ENCODE results near the gene ZNF827.

DNA sequence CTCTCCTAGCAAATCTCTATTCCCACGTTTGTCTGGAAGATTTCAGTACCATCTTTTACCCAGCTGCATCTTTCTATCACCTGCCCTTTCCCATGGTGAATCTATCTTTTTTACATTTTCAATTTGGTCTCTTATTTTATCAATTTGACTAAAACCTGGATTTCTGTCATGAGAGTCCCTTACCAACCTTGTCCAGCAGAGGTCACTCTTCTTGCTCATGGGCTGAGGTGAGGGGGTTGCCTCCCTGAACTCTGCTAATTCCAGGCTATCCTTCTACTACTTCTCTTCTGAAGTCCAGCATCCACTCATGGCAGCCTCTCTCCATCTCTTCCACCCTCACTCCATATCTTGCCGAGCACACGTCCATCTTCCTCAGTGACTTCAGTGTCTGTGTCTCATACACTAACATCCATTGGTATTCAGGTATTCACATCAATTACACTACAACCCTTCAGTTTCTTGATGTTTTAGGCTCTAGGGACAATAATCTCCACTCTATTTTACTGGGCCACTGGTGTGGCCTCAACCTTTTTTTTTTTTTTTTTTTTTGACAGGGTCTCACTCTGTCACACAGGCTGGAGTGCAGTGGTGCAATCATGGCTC, 17.8 kb upstream of the ZNF827 start:
- TF ChIP-seq HDAC2 (CRISPR knock-in tag; IDR thresholded peaks at IDR 0.05) (no peak), ETV6 (CRISPR knock-in tag; conservative IDR thresholded peaks at IDR 0.05) (no peak), AGO1 (IDR thresholded peaks at IDR 0.05; ENCODE audit: low read depth, low read length, poor library complexity, severe bottlenecking) (no peak), ZNF274 (CRISPR knock-in tag; IDR thresholded peaks at IDR 0.05) (no peak), EZH2 (conservative IDR thresholded peaks at IDR 0.05; ENCODE audit: low read depth, low read length) (no peak), ZNF333 (CRISPR knock-in tag; IDR thresholded peaks at IDR 0.05; ENCODE audit: borderline replicate concordance) (no peak), NR2F2 (IDR thresholded peaks at IDR 0.05; ENCODE audit: borderline replicate concordance, low read depth) (no peak), KLF12 (CRISPR knock-in tag; IDR thresholded peaks at IDR 0.05; ENCODE audit: borderline replicate concordance) (no peak)
- TF ChIP-seq, protein P1, sequence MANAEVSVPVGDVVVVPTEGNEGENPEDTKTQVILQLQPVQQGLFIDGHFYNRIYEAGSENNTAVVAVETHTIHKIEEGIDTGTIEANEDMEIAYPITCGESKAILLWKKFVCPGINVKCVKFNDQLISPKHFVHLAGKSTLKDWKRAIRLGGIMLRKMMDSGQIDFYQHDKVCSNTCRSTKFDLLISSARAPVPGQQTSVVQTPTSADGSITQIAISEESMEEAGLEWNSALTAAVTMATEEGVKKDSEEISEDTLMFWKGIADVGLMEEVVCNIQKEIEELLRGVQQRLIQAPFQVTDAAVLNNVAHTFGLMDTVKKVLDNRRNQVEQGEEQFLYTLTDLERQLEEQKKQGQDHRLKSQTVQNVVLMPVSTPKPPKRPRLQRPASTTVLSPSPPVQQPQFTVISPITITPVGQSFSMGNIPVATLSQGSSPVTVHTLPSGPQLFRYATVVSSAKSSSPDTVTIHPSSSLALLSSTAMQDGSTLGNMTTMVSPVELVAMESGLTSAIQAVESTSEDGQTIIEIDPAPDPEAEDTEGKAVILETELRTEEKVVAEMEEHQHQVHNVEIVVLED (CRISPR knock-in tag; IDR thresholded peaks at IDR 0.05; ENCODE audit: borderline replicate concordance): no peak

All from HepG2 (cell line).